MM.1S (cell line): ENCODE results near the gene UPK1A.
A peak's percentile ranks its signal among the peaks of the same experiment; 100 is the strongest.

ENCODE experiments used
- DNase-seq: peaks from one replicate; pipeline ENCODE4 v3.0.0-alpha.2; 2015
- H2AFZ ChIP-seq: fragments of 300-600 bp; sonication (generic); 2 replicates; pipeline ENCODE4 v1.6.0; 2016; ENCODE audit warnings: antibody characterized with exemption, low read length
- H3F3A ChIP-seq: fragments of 300-600 bp; sonication (generic); 2 replicates; pipeline ENCODE4 v1.6.1; 2016; ENCODE audit warnings: mild to moderate bottlenecking, antibody characterized with exemption, low read length, moderate library complexity, mixed read lengths; ENCODE audit not compliant: insufficient read depth
- H3K27ac ChIP-seq: fragments of 300-600 bp; sonication (generic); 2 replicates; pipeline ENCODE4 v1.5.1; 2016; ENCODE audit warnings: mild to moderate bottlenecking, low read length
- H3K27me3 ChIP-seq: fragments of 300-600 bp; sonication (generic); replicated peaks from 2 replicates; pipeline ENCODE4 v1.6.0; 2016; ENCODE audit warnings: low read length; ENCODE audit not compliant: insufficient read depth
- H3K36me3 ChIP-seq: fragments of 300-600 bp; sonication (generic); replicated peaks from 2 replicates; pipeline ENCODE4 v1.6.1; 2016; ENCODE audit warnings: mild to moderate bottlenecking, low read length, mixed read lengths; ENCODE audit not compliant: insufficient read depth
- H3K4me1 ChIP-seq: fragments of 300-600 bp; sonication (generic); 2 replicates; pipeline ENCODE4 v1.6.1; 2016; ENCODE audit warnings: low read length, mixed read lengths
- H3K4me2 ChIP-seq: fragments of 300-600 bp; sonication (generic); 2 replicates; pipeline ENCODE4 v1.6.0; 2016; ENCODE audit warnings: low read depth, low read length
- H3K4me3 ChIP-seq: fragments of 300-600 bp; sonication (generic); 2 replicates; pipeline ENCODE4 v1.5.1; 2016; ENCODE audit warnings: low read length, mixed read lengths
- H3K79me2 ChIP-seq: fragments of 300-600 bp; sonication (generic); 2 replicates; pipeline ENCODE4 v1.6.1; 2016; ENCODE audit warnings: mixed run types, low read length, mixed read lengths
- H3K9ac ChIP-seq: fragments of 300-600 bp; sonication (generic); 2 replicates; pipeline ENCODE4 v1.6.1; 2016; ENCODE audit warnings: low read length, mixed read lengths
- H3K9me2 ChIP-seq: fragments of 300-600 bp; sonication (generic); replicated peaks from 2 replicates; pipeline ENCODE4 v1.6.1; 2016; ENCODE audit warnings: mild to moderate bottlenecking, low read length, mixed read lengths; ENCODE audit not compliant: insufficient read depth
- H3K9me3 ChIP-seq: fragments of 300-600 bp; sonication (generic); replicated peaks from 2 replicates; pipeline ENCODE4 v1.6.1; 2016; ENCODE audit warnings: mild to moderate bottlenecking, low read length, mixed read lengths; ENCODE audit not compliant: insufficient read depth
- H4K20me1 ChIP-seq: fragments of 300-600 bp; sonication (generic); 2 replicates; pipeline ENCODE4 v1.6.1; 2016; ENCODE audit warnings: mild to moderate bottlenecking, low read length, moderate library complexity, mixed read lengths; ENCODE audit not compliant: insufficient read depth
- EZH2 ChIP-seq: fragments of 300-600 bp; sonication (generic); optimal IDR thresholded peaks from 2 replicates; pipeline ENCODE3; 2017; ENCODE audit warnings: low read depth, mild to moderate bottlenecking, antibody characterized with exemption, low read length, mixed read lengths
- EZH2phosphoT487 ChIP-seq: fragments of 300-600 bp; sonication (generic); IDR thresholded peaks from 2 replicates; pipeline ENCODE4 v1.6.1; 2018; ENCODE audit warnings: antibody characterized with exemption, low read length
- TF ChIP-seq, protein P1 (sequence below): fragments of 300-600 bp; sonication (generic); IDR thresholded peaks from 2 replicates; pipeline ENCODE4 v1.5.1; 2016; ENCODE audit warnings: antibody characterized with exemption, low read length, mixed read lengths

Gene UPK1A

GRCh38 chr19:35623327-35624010 is 42.8 kb upstream of the UPK1A start:
- Histone ChIP-seq H2AFZ (no peak overlapping the region), H3K9me3 (no peaks in the 10 kb centered on the region), H3K27ac (no peak overlapping the region), H3K27me3 (no peaks in the 10 kb centered on the region), H3K4me2 (no peak overlapping the region), H3K36me3 (no peaks in the 10 kb centered on the region), H3K9me2 (no peaks in the 10 kb centered on the region), H4K20me1 (no peaks in the 10 kb centered on the region), H3F3A (peaks cover 2% of the 10 kb centered on the region; the same call in 1 of the 2 replicates), H3K4me1 (no peaks in the 10 kb centered on the region), H3K79me2 (no peaks in the 10 kb centered on the region), H3K4me3 (no peak overlapping the region), H3K9ac (no peak overlapping the region)
- no peak for DNase-seq
- TF ChIP-seq EZH2 (no peak), EZH2phosphoT487 (no peak)
- TF ChIP-seq, protein P1, sequence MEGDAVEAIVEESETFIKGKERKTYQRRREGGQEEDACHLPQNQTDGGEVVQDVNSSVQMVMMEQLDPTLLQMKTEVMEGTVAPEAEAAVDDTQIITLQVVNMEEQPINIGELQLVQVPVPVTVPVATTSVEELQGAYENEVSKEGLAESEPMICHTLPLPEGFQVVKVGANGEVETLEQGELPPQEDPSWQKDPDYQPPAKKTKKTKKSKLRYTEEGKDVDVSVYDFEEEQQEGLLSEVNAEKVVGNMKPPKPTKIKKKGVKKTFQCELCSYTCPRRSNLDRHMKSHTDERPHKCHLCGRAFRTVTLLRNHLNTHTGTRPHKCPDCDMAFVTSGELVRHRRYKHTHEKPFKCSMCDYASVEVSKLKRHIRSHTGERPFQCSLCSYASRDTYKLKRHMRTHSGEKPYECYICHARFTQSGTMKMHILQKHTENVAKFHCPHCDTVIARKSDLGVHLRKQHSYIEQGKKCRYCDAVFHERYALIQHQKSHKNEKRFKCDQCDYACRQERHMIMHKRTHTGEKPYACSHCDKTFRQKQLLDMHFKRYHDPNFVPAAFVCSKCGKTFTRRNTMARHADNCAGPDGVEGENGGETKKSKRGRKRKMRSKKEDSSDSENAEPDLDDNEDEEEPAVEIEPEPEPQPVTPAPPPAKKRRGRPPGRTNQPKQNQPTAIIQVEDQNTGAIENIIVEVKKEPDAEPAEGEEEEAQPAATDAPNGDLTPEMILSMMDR, result no peak

- Histone ChIP-seq H3K79me2 (peaks cover 17% of the 10 kb centered on the region), H3K9me2 (no peaks in the 10 kb centered on the region), H3F3A (peaks cover 2% of the 10 kb centered on the region; the same call in 1 of the 2 replicates), H3K27me3 (no peaks in the 10 kb centered on the region), H3K4me2 (peak overlapping the region; percentile 74), H3K9me3 (no peaks in the 10 kb centered on the region), H3K4me1 (0 out of 2 replicates have a peak, but pooled peaks cover 3% of the 10 kb centered on the region), H3K9ac (peak overlapping the region; percentile 92), H3K27ac (peak overlapping the region; percentile 51; the same call in 1 of the 2 replicates), H2AFZ (peak overlapping the region; percentile 70), H3K36me3 (no peaks in the 10 kb centered on the region), H4K20me1 (no peaks in the 10 kb centered on the region), H3K4me3 (peak overlapping the region; percentile 93)
- no peak for DNase-seq
- TF ChIP-seq EZH2 (no peak), EZH2phosphoT487 (no peak)
- TF ChIP-seq, protein P1, result no peak
These were observed 38.1 kb upstream of the UPK1A start for GRCh38 chr19:35628264-35628564.

DNA sequence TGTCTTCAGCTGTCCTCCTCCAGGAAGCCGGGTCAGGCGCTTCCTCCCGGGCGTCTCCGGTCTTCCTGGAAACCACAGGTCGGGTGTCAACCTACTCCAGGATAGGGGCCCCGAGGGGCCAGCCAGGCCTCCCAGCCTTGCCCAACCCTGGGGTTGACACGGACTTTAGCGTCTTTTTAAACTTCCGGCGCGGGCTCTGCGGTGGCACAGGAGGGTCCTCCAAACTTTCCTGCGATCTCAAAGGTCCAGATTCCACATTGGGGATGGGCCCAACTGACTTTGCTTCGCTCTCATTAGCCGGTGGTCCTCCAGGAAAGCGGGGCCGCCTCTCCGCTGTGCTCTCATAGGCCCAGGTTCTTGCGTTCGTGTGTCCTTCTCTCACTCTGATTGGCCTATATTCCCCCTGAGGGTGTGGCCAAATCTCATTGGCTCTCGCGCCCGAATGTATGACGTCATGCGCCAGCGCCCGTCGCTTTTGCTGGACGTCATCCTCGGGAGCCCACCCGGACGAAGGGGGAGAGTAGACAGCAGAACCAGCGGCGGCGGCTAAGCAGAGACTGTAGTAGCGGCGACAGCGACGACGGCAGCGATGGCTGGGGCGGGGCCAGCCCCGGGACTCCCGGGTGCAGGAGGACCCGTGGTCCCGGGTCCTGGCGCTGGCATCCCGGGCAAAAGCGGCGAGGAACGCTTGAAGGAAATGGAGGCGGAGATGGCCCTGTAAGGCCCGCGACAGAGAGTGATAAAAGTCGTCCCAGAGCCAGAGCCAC is 37.6 kb upstream of the UPK1A start, which contains the start of gene RBM42:
TSS of gene RBM42 (plus strand) at position 472 of the 767 bp plus-strand sequence. CDS start at position 590, 118 bp downstream.
- Histone ChIP-seq H3K4me2 (peak within 1 kb of the TSS; percentile 99), H3K4me1 (0 out of 2 replicates have a peak, but pooled peaks cover 3% of the 10 kb centered on the region), H3K36me3 (no peaks in the 10 kb centered on the region), H3K9me3 (no peaks in the 10 kb centered on the region), H3K4me3 (peak within 1 kb of the TSS; percentile 93), H3F3A (peaks cover 2% of the 10 kb centered on the region; the same call in 1 of the 2 replicates), H3K9ac (peak within 1 kb of the TSS; percentile 92), H3K27me3 (no peaks in the 10 kb centered on the region), H3K27ac (peak within 1 kb of the TSS; percentile 51; the same call in 1 of the 2 replicates), H4K20me1 (no peaks in the 10 kb centered on the region), H3K9me2 (no peaks in the 10 kb centered on the region), H2AFZ (peak within 1 kb of the TSS; percentile 84), H3K79me2 (peaks cover 17% of the 10 kb centered on the region)
- peak; percentile 98 for DNase-seq
- TF ChIP-seq, protein P1, result no peak
- TF ChIP-seq EZH2phosphoT487 (no peak), EZH2 (no peak)
